OCI-LY3 (cell line): ENCODE results near the gene HES6.

Experiments
- H2AFZ ChIP-seq: fragments of 200-600, 300-600 bp; shearing (Covaris generic); 2 replicates; pipeline ENCODE4 v1.6.0; 2014; ENCODE audit warnings: antibody characterized with exemption, low read depth, low read length
- H3K27ac ChIP-seq: fragments of 200-600, 300-600 bp; sonication (generic); 2 replicates; pipeline ENCODE4 v1.5.1; 2014; ENCODE audit warnings: mild to moderate bottlenecking, low read length, moderate library complexity, mixed read lengths
- H3K27me3 ChIP-seq: fragments of 200-600, 300-600 bp; sonication (generic); 2 replicates; pipeline ENCODE4 v1.6.1; 2014; ENCODE audit warnings: low read depth, low read length, mixed read lengths
- H3K36me3 ChIP-seq: fragments of 200-600, 300-600 bp; sonication (generic); replicated peaks from 2 replicates; pipeline ENCODE3; 2014; ENCODE audit warnings: low read depth, low read length, mixed read lengths
- H3K4me1 ChIP-seq: fragments of 300-600, 200-600 bp; sonication (generic); 2 replicates; pipeline ENCODE4 v1.6.1; 2014; ENCODE audit warnings: low read length, mixed read lengths
- H3K4me2 ChIP-seq: fragments of 200-600, 300-600 bp; sonication (generic); 2 replicates; pipeline ENCODE4 v1.6.1; 2014; ENCODE audit warnings: low read length, mixed read lengths
- H3K4me3 ChIP-seq: fragments of 300-600, 200-600 bp; sonication (generic); 2 replicates; pipeline ENCODE4 v1.5.1; 2014; ENCODE audit warnings: antibody characterized with exemption, mild to moderate bottlenecking, low read length, moderate library complexity
- H3K79me2 ChIP-seq: fragments of 300-600, 200-600 bp; shearing (Covaris generic); 2 replicates; pipeline ENCODE4 v1.6.1; 2014; ENCODE audit warnings: mild to moderate bottlenecking, low read length, mixed read lengths
- H3K9ac ChIP-seq: fragments of 300-600, 200-600 bp; shearing (Covaris generic); 2 replicates; pipeline ENCODE4 v1.6.0; 2014; ENCODE audit warnings: mild to moderate bottlenecking, low read length, moderate library complexity
- H3K9me3 ChIP-seq: fragments of 200-600, 300-600 bp; shearing (Covaris generic); 2 replicates; pipeline ENCODE4 v1.6.1; 2014; ENCODE audit warnings: low read length, mixed read lengths; ENCODE audit not compliant: insufficient read depth
- H4K20me1 ChIP-seq: fragments of 200-600, 300-600 bp; sonication (generic); 2 replicates; pipeline ENCODE4 v1.6.1; 2016; ENCODE audit warnings: low read length, mixed read lengths; ENCODE audit not compliant: insufficient read depth
- CTCF ChIP-seq: fragments of 200-600, 300-600 bp; sonication (generic); IDR thresholded peaks from 2 replicates; pipeline ENCODE4 v1.5.1; 2014; ENCODE audit warnings: antibody characterized with exemption, low read length, low read depth
- EZH2phosphoT487 ChIP-seq: fragments of 200-600 bp; shearing (Covaris generic); IDR thresholded peaks from 2 replicates; pipeline ENCODE4 v1.6.1; 2018; ENCODE audit warnings: antibody characterized with exemption, mixed run types, low read depth

HES6 gene, protein sequence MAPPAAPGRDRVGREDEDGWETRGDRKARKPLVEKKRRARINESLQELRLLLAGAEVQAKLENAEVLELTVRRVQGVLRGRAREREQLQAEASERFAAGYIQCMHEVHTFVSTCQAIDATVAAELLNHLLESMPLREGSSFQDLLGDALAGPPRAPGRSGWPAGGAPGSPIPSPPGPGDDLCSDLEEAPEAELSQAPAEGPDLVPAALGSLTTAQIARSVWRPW

GRCh38 chr2:238239863-238240756, at the start of gene HES6:
HES6 (minus strand) TSS chr2:238240038; CDS start chr2:238239905, 133 bp downstream.
- Histone ChIP-seq H3K27me3 (no peaks in the 10 kb centered on the region), H3K4me1 (no peaks in the 10 kb centered on the region), H3K36me3 (no peaks in the 10 kb centered on the region), H4K20me1 (no peaks in the 10 kb centered on the region), H3K27ac (no peak within 1 kb of the TSS), H3K9me3 (no peaks in the 10 kb centered on the region), H3K4me2 (no peak within 1 kb of the TSS), H3K79me2 (no peaks in the 10 kb centered on the region), H3K9ac (no peak within 1 kb of the TSS), H3K4me3 (no peak within 1 kb of the TSS), H2AFZ (no peak within 1 kb of the TSS)
- TF ChIP-seq CTCF = no peak
- no peak for TF ChIP-seq EZH2phosphoT487

DNA sequence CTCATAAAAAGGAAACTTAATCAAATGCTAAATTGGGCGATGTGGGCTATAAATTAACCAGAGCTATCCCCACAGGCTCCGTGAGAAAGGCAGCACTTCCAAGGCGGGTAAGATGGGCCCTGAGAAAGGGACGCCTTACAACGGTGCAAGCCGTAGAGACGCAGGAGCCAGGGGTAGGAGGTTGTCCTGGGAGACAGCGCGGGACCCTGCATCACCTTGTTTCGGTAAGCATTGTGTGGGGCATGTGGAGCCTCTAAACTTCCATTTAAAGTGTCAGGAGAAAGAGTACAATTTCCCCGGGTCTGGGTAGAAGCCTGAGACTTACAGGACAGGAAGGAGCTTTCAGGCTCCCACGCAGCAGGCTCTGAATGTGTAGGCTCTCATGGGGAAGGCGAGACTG, 49.7 kb upstream of the HES6 start:
- Histone ChIP-seq H3K4me1 (peaks cover 12% of the 10 kb centered on the region), H3K36me3 (no peaks in the 10 kb centered on the region), H3K4me3 (peak overlapping the region; percentile 95), H2AFZ (peak overlapping the region; percentile 72; the same call in 1 of the 2 replicates), H3K9me3 (no peaks in the 10 kb centered on the region), H3K27ac (no peak overlapping the region), H3K4me2 (peak overlapping the region; percentile 73), H3K27me3 (no peaks in the 10 kb centered on the region), H4K20me1 (peaks cover 3% of the 10 kb centered on the region; the same call in 1 of the 2 replicates), H3K9ac (peak overlapping the region; percentile 72), H3K79me2 (peaks cover 37% of the 10 kb centered on the region)
- TF ChIP-seq CTCF (no peak), EZH2phosphoT487 (no peak)

- no peak for TF ChIP-seq EZH2phosphoT487
- peak; percentile 26; the same call in 1 of the 2 replicates for TF ChIP-seq CTCF
- peak overlapping the region; percentile 73 for H3K4me2 ChIP-seq
- no peaks in the 10 kb centered on the region for H3K27me3 ChIP-seq
- peak overlapping the region; percentile 95 for H3K4me3 ChIP-seq
- peaks cover 12% of the 10 kb centered on the region for H3K4me1 ChIP-seq
- H2AFZ ChIP-seq = peak overlapping the region; percentile 72
- peaks cover 42% of the 10 kb centered on the region for H3K79me2 ChIP-seq
- H3K27ac ChIP-seq = peak overlapping the region; percentile 44; the same call in 1 of the 2 replicates
- no peaks in the 10 kb centered on the region for H3K36me3 ChIP-seq
- peaks cover 3% of the 10 kb centered on the region; the same call in 1 of the 2 replicates for H4K20me1 ChIP-seq
- H3K9ac ChIP-seq = peak overlapping the region; percentile 72
- H3K9me3 ChIP-seq = no peaks in the 10 kb centered on the region
Observed at GRCh38 chr2:238288650-238289573, 49.1 kb upstream of the HES6 start.
